Mesendoderm (in vitro differentiated cells): ENCODE data around the gene STOM.

Source experiments
- DNase-seq: peaks from one replicate; pipeline ENCODE4 v3.0.0; 2013
- H2AK5ac ChIP-seq: 2 replicates; pipeline ENCODE4 v1.6.1; 2013; ENCODE audit warnings: low read length, inconsistent platforms
- H2BK120ac ChIP-seq: 2 replicates; pipeline ENCODE4 v1.6.1; 2013; ENCODE audit warnings: low read depth, mild to moderate bottlenecking, low read length, moderate library complexity, mixed read lengths
- H2BK15ac ChIP-seq: replicated peaks from 2 replicates; pipeline ENCODE4 v1.6.1; 2013; ENCODE audit warnings: low read depth, mild to moderate bottlenecking, moderate library complexity
- H2BK5ac ChIP-seq: 2 replicates; pipeline ENCODE4 v1.6.1; 2013; ENCODE audit warnings: low read length, inconsistent platforms
- H3K18ac ChIP-seq: 2 replicates; pipeline ENCODE4 v1.6.1; 2013; ENCODE audit warnings: mild to moderate bottlenecking, low read length, mixed read lengths
- H3K23ac ChIP-seq: one replicate; pipeline ENCODE4 v1.6.1; 2013; ENCODE audit warnings: low read length
- H3K27ac ChIP-seq: 2 replicates; pipeline ENCODE4 v1.5.1; 2013; ENCODE audit warnings: low read depth, mild to moderate bottlenecking, inconsistent platforms, low read length, moderate library complexity
- H3K27me3 ChIP-seq: 2 replicates; pipeline ENCODE4 v1.6.1; 2013; ENCODE audit warnings: low read length, control low read depth, mild to moderate bottlenecking, inconsistent platforms; ENCODE audit not compliant: insufficient read depth, poor library complexity
- H3K36me3 ChIP-seq: 2 replicates; pipeline ENCODE4 v1.6.1; 2013; ENCODE audit warnings: low read length, inconsistent platforms; ENCODE audit not compliant: control insufficient read depth, insufficient read depth
- H3K4ac ChIP-seq: one replicate; pipeline ENCODE4 v1.6.1; 2013; ENCODE audit warnings: low read depth, mild to moderate bottlenecking, low read length, moderate library complexity
- H3K4me1 ChIP-seq: 2 replicates; pipeline ENCODE4 v1.6.1; 2013; ENCODE audit warnings: low read depth, low read length, inconsistent platforms; ENCODE audit not compliant: control insufficient read depth
- H3K4me2 ChIP-seq: 2 replicates; pipeline ENCODE4 v1.6.1; 2013; ENCODE audit warnings: low read length
- H3K4me3 ChIP-seq: 2 replicates; pipeline ENCODE4 v1.5.1; 2013; ENCODE audit warnings: mild to moderate bottlenecking, low read length
- H3K56ac ChIP-seq: one replicate; pipeline ENCODE4 v1.6.1; 2013; ENCODE audit warnings: low read length
- H3K79me1 ChIP-seq: 2 replicates; pipeline ENCODE4 v1.6.1; 2013; ENCODE audit warnings: low read length, inconsistent platforms
- H3K79me2 ChIP-seq: 2 replicates; pipeline ENCODE4 v1.6.1; 2013; ENCODE audit warnings: mild to moderate bottlenecking, low read length; ENCODE audit not compliant: control insufficient read depth, insufficient read depth
- H3K9ac ChIP-seq: 2 replicates; pipeline ENCODE4 v1.6.1; 2013; ENCODE audit warnings: low read length, inconsistent platforms
- H4K5ac ChIP-seq: one replicate; pipeline ENCODE4 v1.6.1; 2013; ENCODE audit warnings: low read length
- H4K8ac ChIP-seq: one replicate; pipeline ENCODE4 v1.6.1; 2013; ENCODE audit warnings: low read depth, mild to moderate bottlenecking, control low read depth, low read length, moderate library complexity
- WGBS: extraction: QIAGEN DNeasy Blood & Tissue Kit; methylation state at CpG from one replicate; pipeline ENCODE4 v1.1.7; 2013; ENCODE audit warnings: low lambda C conversion rate, missing lambda C conversion rate; ENCODE audit not compliant: insufficient coverage; ENCODE audit errors: extremely low coverage; 5-methylcytosine and 5-hydroxymethylcytosine counted together

STOM gene

DNA sequence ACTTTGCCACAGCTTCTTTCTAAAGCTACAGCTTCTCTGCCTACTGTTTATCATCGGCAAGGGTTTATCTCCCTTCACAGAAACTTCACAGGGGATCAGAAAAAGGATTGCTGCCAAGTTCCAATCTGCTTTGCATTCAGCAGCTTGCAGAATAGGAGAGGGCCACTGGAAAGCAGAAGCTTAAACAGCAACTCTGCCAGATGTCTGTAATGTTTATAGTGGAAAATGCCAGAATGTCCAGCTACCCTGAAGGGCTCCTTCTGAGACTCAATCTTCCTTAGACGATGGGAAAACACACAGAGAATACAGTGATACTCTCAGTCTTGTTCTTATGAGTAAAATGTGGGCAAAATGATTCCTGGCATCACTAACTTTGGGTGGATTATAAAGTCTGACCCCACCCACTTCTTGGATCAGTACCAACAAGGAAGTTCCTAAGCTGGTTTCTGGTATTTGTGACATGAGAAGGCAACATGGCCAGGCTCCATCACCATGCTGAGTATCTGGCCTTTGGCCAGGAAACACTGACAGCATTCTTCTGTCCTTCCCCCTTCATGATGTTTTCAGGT lies 19.0 kb downstream of the STOM start:
- Histone ChIP-seq H2BK15ac (no peak overlapping the region), H4K5ac (no peak overlapping the region), H4K8ac (no peak overlapping the region), H3K56ac (no peak overlapping the region), H3K18ac (no peak overlapping the region), H3K27ac (no peak overlapping the region), H3K36me3 (no peaks in the 10 kb centered on the region), H3K4ac (no peak overlapping the region), H2BK5ac (no peak overlapping the region), H3K23ac (no peak overlapping the region), H3K79me1 (no peaks in the 10 kb centered on the region), H3K27me3 (no peaks in the 10 kb centered on the region), H3K4me3 (no peak overlapping the region), H2AK5ac (no peak overlapping the region), H3K4me1 (no peaks in the 10 kb centered on the region), H3K4me2 (no peak overlapping the region), H2BK120ac (no peak overlapping the region), H3K9ac (no peak overlapping the region), H3K79me2 (no peaks in the 10 kb centered on the region)
- no peak for DNase-seq
- WGBS: no CpG with 5 or more reads among the region's 2 CpGs

DNA sequence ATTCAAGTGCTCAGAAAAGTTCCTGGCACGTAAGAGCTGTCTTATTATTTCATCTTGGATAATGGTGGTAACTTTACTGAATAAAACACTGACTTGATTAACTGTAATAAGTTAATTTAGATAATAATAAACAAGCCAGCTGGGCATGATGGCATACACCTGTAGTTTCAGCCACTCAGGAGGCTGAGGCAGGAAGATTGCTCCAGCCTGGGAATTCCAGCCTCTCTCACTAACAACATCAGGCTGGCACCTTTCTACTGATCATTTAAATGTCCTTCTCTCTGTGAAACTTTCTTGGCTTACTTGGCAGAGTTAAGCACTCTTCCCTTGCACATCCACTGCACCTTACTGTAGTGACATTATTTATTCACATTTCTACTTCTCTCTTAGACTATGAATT lies 20.0 kb downstream of the STOM start:
- Histone ChIP-seq H3K56ac (no peak overlapping the region), H2BK15ac (no peak overlapping the region), H3K9ac (no peak overlapping the region), H3K4me1 (no peaks in the 10 kb centered on the region), H3K27me3 (no peaks in the 10 kb centered on the region), H3K27ac (no peak overlapping the region), H3K4ac (no peak overlapping the region), H4K8ac (no peak overlapping the region), H2BK120ac (no peak overlapping the region), H3K4me3 (no peak overlapping the region), H3K79me1 (no peaks in the 10 kb centered on the region), H3K23ac (no peak overlapping the region), H3K36me3 (no peaks in the 10 kb centered on the region), H3K18ac (no peak overlapping the region), H2BK5ac (no peak overlapping the region), H2AK5ac (no peak overlapping the region), H3K4me2 (no peak overlapping the region), H3K79me2 (no peaks in the 10 kb centered on the region), H4K5ac (no peak overlapping the region)
- no peak for DNase-seq
- WGBS: no CpG with 5 or more reads among the region's 1 CpG

DNA sequence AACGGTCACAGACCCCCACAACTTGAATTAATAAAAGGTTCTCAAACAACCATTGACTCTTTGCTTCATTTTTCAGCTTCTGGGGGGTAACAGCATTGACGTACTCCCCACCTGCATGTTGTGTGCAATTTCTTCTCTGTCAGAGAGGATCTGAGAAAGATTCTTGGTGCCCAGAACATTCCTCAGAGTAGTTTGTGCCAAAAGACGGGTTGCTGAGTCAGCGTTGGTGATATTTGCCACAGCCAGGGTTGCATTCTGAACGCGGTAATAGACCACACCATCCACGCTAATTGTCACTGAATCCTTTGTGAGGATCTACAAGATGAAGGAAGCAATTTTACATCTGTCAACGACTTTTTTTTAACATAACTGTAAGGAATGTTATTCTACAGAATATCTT lies 21.0 kb downstream of the STOM start:
- H3K4ac ChIP-seq: no peak overlapping the region
- DNase-seq: no peak
- no peak overlapping the region for H3K4me3 ChIP-seq
- H4K5ac ChIP-seq: no peak overlapping the region
- H2AK5ac ChIP-seq: no peak overlapping the region
- H3K27me3 ChIP-seq: no peaks in the 10 kb centered on the region
- no peak overlapping the region for H2BK5ac ChIP-seq
- H3K4me2 ChIP-seq: no peak overlapping the region
- no peak overlapping the region for H3K56ac ChIP-seq
- H3K79me2 ChIP-seq: no peaks in the 10 kb centered on the region
- WGBS: no CpG with 5 or more reads among the region's 8 CpGs
- H4K8ac ChIP-seq: no peak overlapping the region
- H3K18ac ChIP-seq: no peak overlapping the region
- H3K9ac ChIP-seq: no peak overlapping the region
- H3K79me1 ChIP-seq: no peaks in the 10 kb centered on the region
- no peak overlapping the region for H2BK120ac ChIP-seq
- no peak overlapping the region for H3K23ac ChIP-seq
- H3K27ac ChIP-seq: no peak overlapping the region
- no peaks in the 10 kb centered on the region for H3K4me1 ChIP-seq
- H3K36me3 ChIP-seq: no peaks in the 10 kb centered on the region
- H2BK15ac ChIP-seq: no peak overlapping the region

DNA sequence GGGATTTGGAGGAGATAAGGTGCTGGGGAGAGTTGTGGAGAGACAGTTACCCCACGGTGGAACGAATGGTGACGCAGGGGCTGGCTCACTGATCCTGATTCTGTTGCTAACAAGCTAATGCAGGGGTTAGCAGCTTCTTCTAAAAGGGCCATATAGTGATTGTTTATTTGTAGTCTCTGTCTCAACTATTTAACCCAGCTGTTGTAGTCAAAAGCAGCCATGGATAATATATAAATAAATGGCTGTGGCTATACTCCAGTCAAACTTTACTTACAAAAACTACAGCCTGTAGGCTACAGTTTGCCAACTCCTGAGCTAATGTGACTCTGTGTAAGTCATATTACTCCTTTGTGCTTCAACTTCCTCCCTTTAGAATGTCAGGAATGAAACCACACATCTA lies 21.8 kb downstream of the STOM start:
- H3K18ac ChIP-seq: no peak overlapping the region
- no peaks in the 10 kb centered on the region for H3K27me3 ChIP-seq
- no peak overlapping the region for H3K4me3 ChIP-seq
- H3K4me2 ChIP-seq: no peak overlapping the region
- no peak overlapping the region for H2AK5ac ChIP-seq
- H4K8ac ChIP-seq: no peak overlapping the region
- no peak overlapping the region for H3K9ac ChIP-seq
- no peak overlapping the region for H2BK5ac ChIP-seq
- DNase-seq: no peak
- no peak overlapping the region for H3K56ac ChIP-seq
- no CpG with 5 or more reads among the region's 3 CpGs for WGBS
- no peak overlapping the region for H2BK120ac ChIP-seq
- no peaks in the 10 kb centered on the region for H3K36me3 ChIP-seq
- H2BK15ac ChIP-seq: no peak overlapping the region
- H3K23ac ChIP-seq: no peak overlapping the region
- H3K27ac ChIP-seq: no peak overlapping the region
- no peaks in the 10 kb centered on the region for H3K79me1 ChIP-seq
- no peak overlapping the region for H3K4ac ChIP-seq
- H3K79me2 ChIP-seq: no peaks in the 10 kb centered on the region
- H3K4me1 ChIP-seq: no peaks in the 10 kb centered on the region
- H4K5ac ChIP-seq: no peak overlapping the region

DNA sequence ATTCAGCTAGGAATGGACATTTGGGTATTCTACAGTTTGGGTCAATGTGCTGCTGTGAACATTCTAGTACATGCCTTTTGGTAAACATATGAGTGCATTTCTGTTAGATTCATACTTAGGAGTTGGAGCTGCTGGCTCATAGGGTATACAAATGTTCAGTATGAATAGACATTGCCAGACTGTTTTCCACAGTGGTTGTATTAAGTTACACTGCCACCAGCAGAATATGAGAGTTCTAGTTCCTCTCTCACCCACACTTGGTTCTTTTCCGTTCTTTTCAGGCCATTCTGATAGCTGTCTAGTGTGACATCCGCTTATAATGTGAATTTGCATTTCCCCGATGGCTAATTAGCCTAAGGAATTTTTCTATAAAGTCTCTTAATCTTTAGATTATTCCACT lies 25.0 kb downstream of the STOM start:
- Histone ChIP-seq H3K4me1 (no peaks in the 10 kb centered on the region), H3K23ac (no peak overlapping the region), H3K36me3 (no peaks in the 10 kb centered on the region), H3K9ac (no peak overlapping the region), H3K27ac (no peak overlapping the region), H3K18ac (no peak overlapping the region), H4K8ac (no peak overlapping the region), H2BK120ac (no peak overlapping the region), H3K4me3 (no peak overlapping the region), H3K79me2 (no peaks in the 10 kb centered on the region), H2BK5ac (no peak overlapping the region), H3K79me1 (no peaks in the 10 kb centered on the region), H4K5ac (no peak overlapping the region), H3K4ac (no peak overlapping the region), H2AK5ac (no peak overlapping the region), H3K4me2 (no peak overlapping the region), H2BK15ac (no peak overlapping the region), H3K56ac (no peak overlapping the region), H3K27me3 (no peaks in the 10 kb centered on the region)
- no CpG with 5 or more reads among the region's 3 CpGs for WGBS
- DNase-seq: no peak

DNA sequence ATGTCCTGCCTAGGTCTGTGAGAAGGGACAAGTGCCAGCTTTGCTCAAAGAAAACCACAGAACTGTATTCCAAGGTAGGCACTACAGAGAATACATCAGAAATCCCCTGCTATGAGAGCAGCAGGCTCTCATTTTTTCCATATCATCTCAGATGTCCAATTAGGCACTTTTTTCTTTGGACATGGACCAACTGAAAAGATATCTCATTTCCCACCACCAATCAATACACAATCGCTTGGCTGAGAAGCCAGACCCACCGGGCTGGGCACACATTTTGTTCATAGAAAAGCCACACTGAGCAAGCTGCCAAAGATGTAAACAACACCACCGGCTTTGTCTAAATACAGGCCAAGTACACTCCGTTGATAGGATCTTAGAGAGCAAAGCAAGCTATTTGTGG lies 25.9 kb downstream of the STOM start:
- Histone ChIP-seq H4K5ac (no peak overlapping the region), H2BK5ac (no peak overlapping the region), H3K36me3 (no peaks in the 10 kb centered on the region), H3K79me1 (no peaks in the 10 kb centered on the region), H3K4me2 (no peak overlapping the region), H3K27ac (no peak overlapping the region), H2AK5ac (no peak overlapping the region), H3K4ac (no peak overlapping the region), H3K4me3 (no peak overlapping the region), H2BK15ac (no peak overlapping the region), H2BK120ac (no peak overlapping the region), H3K23ac (no peak overlapping the region), H3K27me3 (no peaks in the 10 kb centered on the region), H3K4me1 (no peaks in the 10 kb centered on the region), H3K56ac (no peak overlapping the region), H3K9ac (no peak overlapping the region), H4K8ac (no peak overlapping the region), H3K18ac (no peak overlapping the region), H3K79me2 (no peaks in the 10 kb centered on the region)
- no CpG with 5 or more reads among the region's 4 CpGs for WGBS
- DNase-seq: no peak
